Endothelial cell of umbilical vein (primary cell): ENCODE data around the gene GPX7.

Experiments
- CTCF ChIP-seq, 2 donors: IDR thresholded peaks; 1 replicate in 1 of 2; 2 replicates in 1 of 2; pipeline ENCODE4 v1.5.1; 2011; ENCODE audit warnings: low read length in 2 of 2, mild to moderate bottlenecking in 2 of 2, moderate library complexity in 2 of 2, control low read depth in 1 of 2, inconsistent platforms in 1 of 2, low read depth in 1 of 2; ENCODE audit not compliant: insufficient read depth in 1 of 2; ENCODE audit errors: extremely low read depth in 1 of 2
- EZH2 ChIP-seq: IDR thresholded peaks from 2 replicates; pipeline ENCODE4 v1.6.1; 2012; ENCODE audit warnings: borderline replicate concordance, low read depth, mild to moderate bottlenecking, moderate library complexity, low read length, inconsistent platforms; ENCODE audit not compliant: severe bottlenecking
- FOS ChIP-seq: IDR thresholded peaks from 2 replicates; pipeline ENCODE4 v1.6.1; 2011; ENCODE audit warnings: mild to moderate bottlenecking, low read length, moderate library complexity, borderline replicate concordance; ENCODE audit not compliant: insufficient read depth
- JUN ChIP-seq: IDR thresholded peaks from 2 replicates; pipeline ENCODE4 v1.6.1; 2011; ENCODE audit warnings: borderline replicate concordance, low read depth; ENCODE audit not compliant: insufficient read length, insufficient read depth
- MAX ChIP-seq: IDR thresholded peaks from 2 replicates; pipeline ENCODE4 v1.6.1; 2011; ENCODE audit not compliant: insufficient read depth, insufficient read length
- MYC ChIP-seq: IDR thresholded peaks from one replicate; pipeline ENCODE4 v1.6.1; 2011; ENCODE audit warnings: mild to moderate bottlenecking, low read depth, low read length
- POLR2A ChIP-seq: IDR thresholded peaks from 2 replicates; pipeline ENCODE4 v1.6.1; 2012; ENCODE audit warnings: low read depth, mild to moderate bottlenecking, control low read depth, low read length
- POLR2AphosphoS5 ChIP-seq: IDR thresholded peaks from 2 replicates; pipeline ENCODE4 v1.6.1; 2012; ENCODE audit warnings: low read depth, mild to moderate bottlenecking, control low read depth, low read length, moderate library complexity; ENCODE audit not compliant: insufficient read depth

GRCh38 chr1:52579415-52579814, 22.8 kb upstream of the GPX7 start:
- TF ChIP-seq POLR2A = no peak
- TF ChIP-seq MYC = no peak
- TF ChIP-seq CTCF (IDR thresholded peaks at IDR 0.05; ENCODE audit: extremely low read depth in 1 of 2, insufficient read depth in 1 of 2, low read depth in 1 of 2, low read length in 2 of 2) = no peak
- no peak for TF ChIP-seq POLR2AphosphoS5
- TF ChIP-seq EZH2 = no peak
- TF ChIP-seq MAX = no peak
- TF ChIP-seq JUN = no peak
- TF ChIP-seq FOS = no peak
